Measurements from ENCODE around the gene MARK3. TPM values are rescaled to one million over a fixed set of nuclear protein-coding genes. Genes with fewer than 3 reads are reported as not detected.

The MARK3 gene
- total and polyA plus RNA-seq, 2 of the 13 experiments (the other 11 are each of a cell fraction or from before 2014, with no cell fraction given), result 47.7 to 56.6 TPM

- BruUV-seq (replicated peaks), result no TSS peak
Measured at GRCh38 chr14:103349982-103350381, 35.2 kb upstream of the MARK3 start.

GRCh38 chr14:103353362-103353761 lies 31.9 kb upstream of the MARK3 start:
- intact Hi-C loops (cut with micrococcal nuclease; ENCODE audit: unreplicated experiment), result no loop called here
- no peak for TF ChIP-seq IRF9 (CRISPR knock-in tag; IDR thresholded peaks at IDR 0.05; ENCODE audit: borderline replicate concordance)
- no peak for TF ChIP-seq MYC (CRISPR knock-in tag; IDR thresholded peaks at IDR 0.05; ENCODE audit: borderline replicate concordance)
- no peak for TF ChIP-seq ZNF777 (CRISPR knock-in tag; IDR thresholded peaks at IDR 0.05)
- TF ChIP-seq POGK (CRISPR knock-in tag; conservative IDR thresholded peaks at IDR 0.05), result no peak
- TF ChIP-seq PPARG (CRISPR knock-in tag; conservative IDR thresholded peaks at IDR 0.05), result no peak
- TF ChIP-seq ZFY (CRISPR knock-in tag; IDR thresholded peaks at IDR 0.05), result no peak
- no peak for TF ChIP-seq ZSCAN22 (CRISPR knock-in tag; IDR thresholded peaks at IDR 0.05)
- no peak for TF ChIP-seq RBM39 (IDR thresholded peaks at IDR 0.05; ENCODE audit: low read depth, low read length, poor library complexity, severe bottlenecking)
- no peak for TF ChIP-seq EED (CRISPR knock-in tag; IDR thresholded peaks at IDR 0.05)

More at GRCh38 chr14:103349982-103350381, 35.2 kb upstream of the MARK3 start:
- ChIA-PET POLR2A (no interaction called here), CTCF (ENCODE audit: low intra/inter-chr PET ratio, low total read pairs) (no interaction called here)
- Histone ChIP-seq H3K27me3 (ENCODE audit: control insufficient read depth in 1 of 2, insufficient read depth in 2 of 2, low read length in 2 of 2) (no peaks in the 10 kb centered on the region; a peak in 1 of 5 replicates), H3K4me2 (ENCODE audit: low read depth, low read length) (no peak overlapping the region), H3K4me1 (ENCODE audit: insufficient read depth, low read length) (peaks cover 41% of the 10 kb centered on the region), H3K79me2 (ENCODE audit: insufficient read depth, low read length) (no peaks in the 10 kb centered on the region), H4K20me1 (ENCODE audit: insufficient read depth, low read length) (no peaks in the 10 kb centered on the region; the same call in 1 of the 2 replicates), H3K36me3 (replicated peaks in 1 of 2; ENCODE audit: control insufficient read depth in 1 of 2, insufficient read depth in 2 of 2, low read length in 2 of 2) (no peaks in the 10 kb centered on the region), H3K9ac (ENCODE audit: insufficient read depth, low read depth, low read length) (no peak overlapping the region), H3K9me3 (ENCODE audit: low read length) (no peaks in the 10 kb centered on the region), H2AFZ (ENCODE audit: low read length) (no peak overlapping the region), H3K4me3 (replicated peaks in 1 of 3; ENCODE audit: insufficient read depth in 1 of 3, low read depth in 2 of 3, low read length in 3 of 3) (no peak overlapping the region), H3K27ac (ENCODE audit: extremely low read length, insufficient read depth, low read length) (no peak overlapping the region)
- FAIRE-seq (no peak), ATAC-seq (no peak), DNase-seq (ENCODE audit: low spot score) (no peak)
- TF ChIP-seq GATA4 (IDR thresholded peaks at IDR 0.05; ENCODE audit: borderline replicate concordance, low read depth) (no peak), ZNF724P (CRISPR knock-in tag; IDR thresholded peaks at IDR 0.05; ENCODE audit: borderline replicate concordance) (no peak), ZNF703 (CRISPR knock-in tag; IDR thresholded peaks at IDR 0.05; ENCODE audit: borderline replicate concordance) (no peak), NFE2 (CRISPR knock-in tag; IDR thresholded peaks at IDR 0.05) (no peak), PRPF4 (IDR thresholded peaks at IDR 0.05; ENCODE audit: low read depth, low read length, poor library complexity, severe bottlenecking) (no peak), ZBTB2 (CRISPR knock-in tag; IDR thresholded peaks at IDR 0.05; ENCODE audit: low read depth) (no peak)
- WGBS (ENCODE audit: low lambda C conversion rate), result 69% methylated on average over 13 of the region's 13 CpGs
- intact Hi-C loops (cut with micrococcal nuclease; ENCODE audit: unreplicated experiment) (loop anchor here (5.0 kb wide), 1 partner anchor 37 kb away; the partner anchor contains the start of gene MARK3), in situ Hi-C loops (cut with HindIII; ENCODE audit: extremely low pct_ligation_motif_present, low pct_unique_long_range_greater_than_20kb) (no loop called here)

More at GRCh38 chr14:103353362-103353761, 31.9 kb upstream of the MARK3 start:
- POLR2A ChIA-PET, result interaction anchor here (2.3 kb wide), 1 partner anchor 20 kb away, joined by 12 read pairs; the partner anchor contains the start of gene EIF5
- no peak overlapping the region for H3K4me2 ChIP-seq (ENCODE audit: low read depth, low read length)
- no peak overlapping the region for H3K4me3 ChIP-seq (replicated peaks in 1 of 3; ENCODE audit: insufficient read depth in 1 of 3, low read depth in 2 of 3, low read length in 3 of 3)
- CTCF ChIA-PET (ENCODE audit: low intra/inter-chr PET ratio, low total read pairs), result no interaction called here
- DNase-seq (ENCODE audit: low spot score) (no peak), ATAC-seq (no peak), FAIRE-seq (no peak)
- no peaks in the 10 kb centered on the region for H3K36me3 ChIP-seq (replicated peaks in 1 of 2; ENCODE audit: control insufficient read depth in 1 of 2, insufficient read depth in 2 of 2, low read length in 2 of 2)
- 14% methylated on average over 7 of the region's 7 CpGs for WGBS (ENCODE audit: low lambda C conversion rate)
- no peaks in the 10 kb centered on the region for H3K79me2 ChIP-seq (ENCODE audit: insufficient read depth, low read length)
- no peaks in the 10 kb centered on the region; a peak in 1 of 5 replicates for H3K27me3 ChIP-seq (ENCODE audit: control insufficient read depth in 1 of 2, insufficient read depth in 2 of 2, low read length in 2 of 2)
- no peak overlapping the region for H2AFZ ChIP-seq (ENCODE audit: low read length)
- in situ Hi-C loops (cut with HindIII; ENCODE audit: extremely low pct_ligation_motif_present, low pct_unique_long_range_greater_than_20kb), result no loop called here
- H3K9ac ChIP-seq (ENCODE audit: insufficient read depth, low read depth, low read length), result no peak overlapping the region
- BruUV-seq (replicated peaks), result no TSS peak
- no peak overlapping the region for H3K27ac ChIP-seq (ENCODE audit: extremely low read length, insufficient read depth, low read length)
- peaks cover 39% of the 10 kb centered on the region for H3K4me1 ChIP-seq (ENCODE audit: insufficient read depth, low read length)
- no peaks in the 10 kb centered on the region for H3K9me3 ChIP-seq (ENCODE audit: low read length)
- no peaks in the 10 kb centered on the region for H4K20me1 ChIP-seq (ENCODE audit: insufficient read depth, low read length)
